H1 (cell line): ENCODE data around the gene PLEKHM3. TPM values are rescaled to one million over a fixed set of nuclear protein-coding genes. Genes with fewer than 3 reads are reported as not detected.

Source experiments
- CTCF ChIA-PET: fragments of 300-600 bp; sonication (Branson Sonifier 250); formaldehyde crosslinking; loops from one replicate; lab custom pipeline; 2021; ENCODE audit not compliant: partially characterized antibody; lab: Charles Lee
- POLR2A ChIA-PET: fragments of 300-600 bp; sonication (Branson Sonifier 250); formaldehyde crosslinking; loops from one replicate; lab custom pipeline; 2021; ENCODE audit warnings: inconsistent platforms; ENCODE audit not compliant: partially characterized antibody; lab: Charles Lee
- DNase-seq, 2 experiments: peaks; one replicate each; pipeline versions ENCODE4 v3.0.0 to v3.0.0-alpha.2; 2010 to 2022; ENCODE audit warnings: low spot score in 2 of 2, low read depth in 1 of 2, mixed read lengths in 1 of 2
- FAIRE-seq: peaks from 2 replicates; lab custom pipeline; 2011; peaks lifted over from hg19 to GRCh38; lab: Jason Lieb, UNC
- H2AFZ ChIP-seq: 2 replicates; pipeline ENCODE4 v1.8.1; 2012; ENCODE audit warnings: low read length, inconsistent platforms
- H2AK5ac ChIP-seq: 2 replicates; pipeline ENCODE4 v1.6.1; 2013; ENCODE audit warnings: low read depth, low read length
- H2BK120ac ChIP-seq: replicated peaks from 2 replicates; pipeline ENCODE3; 2013; ENCODE audit warnings: low read depth, low read length, inconsistent platforms
- H2BK12ac ChIP-seq: 2 replicates; pipeline ENCODE4 v1.6.1; 2013; ENCODE audit warnings: low read depth, low read length
- H2BK15ac ChIP-seq: 2 replicates; pipeline ENCODE4 v1.6.1; 2013; ENCODE audit warnings: low read length
- H2BK20ac ChIP-seq: 2 replicates; pipeline ENCODE4 v1.6.1; 2013; ENCODE audit warnings: low read length
- H2BK5ac ChIP-seq: 2 replicates; pipeline ENCODE4 v1.6.1; 2013; ENCODE audit warnings: low read depth, low read length
- H3K14ac ChIP-seq: 2 replicates; pipeline ENCODE4 v1.6.1; 2013; ENCODE audit warnings: inconsistent platforms; ENCODE audit not compliant: insufficient read length
- H3K18ac ChIP-seq: 2 replicates; pipeline ENCODE4 v1.6.1; 2013; ENCODE audit warnings: low read length; ENCODE audit errors: extremely low read depth
- H3K23ac ChIP-seq: 2 replicates; pipeline ENCODE4 v1.6.1; 2013; ENCODE audit warnings: inconsistent platforms; ENCODE audit not compliant: insufficient read length
- H3K23me2 ChIP-seq: 2 replicates; pipeline ENCODE4 v1.6.1; 2013; ENCODE audit warnings: low read depth, low read length
- H3K27ac ChIP-seq: 2 replicates; pipeline ENCODE4 v1.6.1; 2011; ENCODE audit warnings: low read depth, low read length, inconsistent platforms
- H3K27me3 ChIP-seq, 4 experiments: replicated peaks in 1 of 4; 1 replicate in 1 of 4; 2 replicates in 3 of 4; pipeline versions ENCODE4 v1.6.1 to v1.8.1; 2011 to 2013; ENCODE audit warnings: low read length in 3 of 4, mild to moderate bottlenecking in 3 of 4, inconsistent platforms in 2 of 4, mixed read lengths in 2 of 4, moderate library complexity in 1 of 4; ENCODE audit not compliant: control insufficient read depth in 3 of 4, insufficient read depth in 3 of 4; ENCODE audit errors: extremely low read depth in 1 of 4
- H3K36me3 ChIP-seq, 4 experiments: 2 replicates each; pipeline versions ENCODE4 v1.6.1 to v1.8.1; 2011 to 2013; ENCODE audit warnings: mild to moderate bottlenecking in 4 of 4, low read length in 3 of 4, moderate library complexity in 2 of 4, control low read depth in 1 of 4, inconsistent platforms in 1 of 4; ENCODE audit not compliant: insufficient read depth in 4 of 4, control insufficient read depth in 2 of 4
- H3K4ac ChIP-seq: replicated peaks from 2 replicates; pipeline ENCODE3; 2013; ENCODE audit warnings: low read length, low read depth, mixed read lengths, inconsistent platforms; ENCODE audit not compliant: insufficient read length
- H3K4me1 ChIP-seq, 4 experiments: replicated peaks in 1 of 4; 1 replicate in 1 of 4; 2 replicates in 3 of 4; pipeline versions ENCODE4 v1.6.1 to v1.8.1; 2011 to 2013; ENCODE audit warnings: low read length in 3 of 4, inconsistent platforms in 2 of 4, mixed read lengths in 1 of 4; ENCODE audit not compliant: insufficient read depth in 4 of 4, control insufficient read depth in 3 of 4
- H3K4me2 ChIP-seq, 2 experiments: 2 replicates each; pipeline versions ENCODE4 v1.6.1 to v1.8.1; 2011 to 2013; ENCODE audit warnings: low read depth in 2 of 2, low read length in 2 of 2, control low read depth in 1 of 2, inconsistent platforms in 1 of 2, mild to moderate bottlenecking in 1 of 2; ENCODE audit not compliant: insufficient read depth in 1 of 2
- H3K4me3 ChIP-seq, 4 experiments: fragments of 200-600, 300-600 bp in 1 of 4; sonication (generic), shearing (Covaris generic), sonication (Bioruptor Twin) in 1 of 4; 2 replicates each; pipeline versions ENCODE4 v1.5.1 to v1.8.1; 2011 to 2016; ENCODE audit warnings: low read length in 4 of 4, low read depth in 3 of 4, control low read depth in 2 of 4, inconsistent platforms in 2 of 4, mild to moderate bottlenecking in 2 of 4, mixed read lengths in 1 of 4, moderate library complexity in 1 of 4; ENCODE audit not compliant: insufficient read depth in 2 of 4; ENCODE audit errors: extremely low read depth in 1 of 4
- H3K56ac ChIP-seq: replicated peaks from 2 replicates; pipeline ENCODE3; 2013; ENCODE audit warnings: low read depth, mild to moderate bottlenecking, mixed read lengths, low read length, inconsistent platforms; ENCODE audit not compliant: insufficient read length
- H3K79me1 ChIP-seq: 2 replicates; pipeline ENCODE4 v1.6.1; 2013; ENCODE audit warnings: low read depth, low read length, control low read depth
- H3K79me2 ChIP-seq, 2 experiments: 2 replicates each; pipeline versions ENCODE4 v1.6.1 to v1.8.1; 2012 to 2013; ENCODE audit warnings: low read length in 2 of 2, mild to moderate bottlenecking in 2 of 2, inconsistent platforms in 1 of 2; ENCODE audit not compliant: insufficient read depth in 2 of 2, control insufficient read depth in 1 of 2
- H3K9ac ChIP-seq, 4 experiments: replicated peaks in 1 of 4; 1 replicate in 1 of 4; 2 replicates in 3 of 4; pipeline versions ENCODE4 v1.6.1 to v1.8.1; 2011 to 2013; ENCODE audit warnings: low read depth in 3 of 4, low read length in 3 of 4, control low read depth in 2 of 4, mild to moderate bottlenecking in 2 of 4, moderate library complexity in 2 of 4, inconsistent platforms in 1 of 4; ENCODE audit errors: extremely low read depth in 1 of 4
- H3K9me3 ChIP-seq, 2 experiments: 2 replicates each; pipeline versions ENCODE4 v1.6.1 to v1.8.1; 2012 to 2013; ENCODE audit warnings: mild to moderate bottlenecking in 2 of 2, moderate library complexity in 2 of 2, control low read depth in 1 of 2, inconsistent platforms in 1 of 2, low read depth in 1 of 2, low read length in 1 of 2, mixed read lengths in 1 of 2; ENCODE audit not compliant: insufficient read depth in 2 of 2
- H4K20me1 ChIP-seq, 2 experiments: replicated peaks in 1 of 2; 2 replicates each; pipeline versions ENCODE3 to v1.8.1; 2011 to 2013; ENCODE audit warnings: inconsistent platforms in 2 of 2, low read length in 2 of 2, mild to moderate bottlenecking in 1 of 2; ENCODE audit not compliant: insufficient read depth in 2 of 2, control insufficient read depth in 1 of 2
- H4K5ac ChIP-seq: 2 replicates; pipeline ENCODE4 v1.6.1; 2013; ENCODE audit warnings: low read length, low read depth, mixed read lengths, inconsistent platforms; ENCODE audit not compliant: insufficient read length
- H4K8ac ChIP-seq: 2 replicates; pipeline ENCODE4 v1.8.0; 2013; ENCODE audit warnings: mild to moderate bottlenecking, moderate library complexity, low read length, inconsistent platforms; ENCODE audit not compliant: insufficient read depth; ENCODE audit errors: extremely low read depth
- H4K91ac ChIP-seq: replicated peaks from 2 replicates; pipeline ENCODE3; 2013; ENCODE audit warnings: low read length, mixed read lengths, inconsistent platforms; ENCODE audit not compliant: insufficient read length
- BACH1 ChIP-seq: IDR thresholded peaks from 2 replicates; pipeline ENCODE4 v1.6.1; 2012; ENCODE audit warnings: low read length, improper control_type of control experiment
- CBX8 ChIP-seq: fragments of 300-800, 300-1000 bp; sonication (generic); IDR thresholded peaks from 2 replicates; pipeline ENCODE4 v1.7.1; 2016; ENCODE audit warnings: low read depth, low read length, borderline replicate concordance
- JUN ChIP-seq: IDR thresholded peaks from 2 replicates; pipeline ENCODE4 v1.6.1; 2011; ENCODE audit warnings: low read depth, mild to moderate bottlenecking, improper control_type of control experiment, low read length
- KDM4A ChIP-seq: IDR thresholded peaks from one replicate; pipeline ENCODE4 v1.7.1; 2012; ENCODE audit warnings: low read depth, mild to moderate bottlenecking, moderate library complexity, low read length, inconsistent platforms; ENCODE audit not compliant: severe bottlenecking
- NRF1 ChIP-seq: IDR thresholded peaks from 2 replicates; pipeline ENCODE4 v1.6.1; 2011; ENCODE audit warnings: mild to moderate bottlenecking, low read depth, low read length, improper control_type of control experiment
- SIN3A ChIP-seq, 2 experiments: IDR thresholded peaks in 1 of 2; conservative IDR thresholded peaks in 1 of 2; 2 replicates each; pipeline ENCODE4 v1.6.1; 2011 to 2012; ENCODE audit warnings: low read length in 2 of 2, improper control_type of control experiment in 1 of 2, low read depth in 1 of 2, mild to moderate bottlenecking in 1 of 2
- SIX5 ChIP-seq: IDR thresholded peaks from 2 replicates; pipeline ENCODE4 v1.6.1; 2011; ENCODE audit warnings: mild to moderate bottlenecking, low read depth, low read length
- SP4 ChIP-seq: IDR thresholded peaks from 2 replicates; pipeline ENCODE4 v1.6.1; 2012; ENCODE audit warnings: low read length, inconsistent platforms
- SUZ12 ChIP-seq: fragments of 200-600 bp; sonication (generic); IDR thresholded peaks from 2 replicates; pipeline ENCODE4 v1.6.1; 2012; ENCODE audit warnings: mild to moderate bottlenecking, inconsistent platforms, low read length, moderate library complexity, mixed read lengths
- TAF1 ChIP-seq: IDR thresholded peaks from 2 replicates; pipeline ENCODE4 v1.6.1; 2011; ENCODE audit warnings: mild to moderate bottlenecking, low read depth, low read length
- WGBS, 2 experiments: shearing (Covaris generic) in 1 of 2; methylation state at CpG; one replicate each; pipeline versions ENCODE4 v1.1.6 to v1.1.7; 2013 to 2015; ENCODE audit warnings: low lambda C conversion rate in 2 of 2, mixed read lengths in 2 of 2, inconsistent platforms in 1 of 2, low coverage in 1 of 2, missing lambda C conversion rate in 1 of 2; ENCODE audit not compliant: insufficient replicate concordance in 2 of 2, insufficient coverage in 1 of 2, insufficient read length in 1 of 2; ENCODE audit errors: extremely low coverage in 1 of 2, missing lambda C conversion rate in 1 of 2; 5-methylcytosine and 5-hydroxymethylcytosine counted together
- polyA plus RNA-seq, 7 experiments: library from polyadenylated mRNA; depleted of rRNA in 3 of 7; stranded (reverse) in 5 of 7; unstranded in 2 of 7; fragments of >200 nt in 5 of 7; fragments of 200-250 nt in 2 of 7; gene quantifications; 1 replicate in 5 of 7; 2 replicates in 1 of 7; 4 replicates in 1 of 7; pipeline versions ENCODE4 v1.2.1 to v1.2.3, GENCODE V29; 2011 to 2013; ENCODE audit warnings: missing spikeins in 2 of 7, mixed read lengths in 2 of 7
- total RNA-seq: library from RNA; stranded (reverse); fragmentation: NEBNext Ultra II Directional; extraction: Animal tissue kit (Norgen Biotek cat#: 25700); gene quantifications from 2 replicates; pipeline ENCODE4 v1.2.1, GENCODE V29; 2021

The PLEKHM3 gene
- total and polyA plus RNA-seq, 2 of the 8 experiments (the other 6 are each of a cell fraction or from before 2014, with no cell fraction given) = 2.3 to 5.8 TPM

- Histone ChIP-seq H3K23me2 (no peaks in the 10 kb centered on the region), H4K8ac (no peak overlapping the region), H3K9ac (no peak overlapping the region), H3K14ac (no peak overlapping the region), H2BK20ac (no peak overlapping the region), H3K9me3 (no peaks in the 10 kb centered on the region), H3K79me1 (no peaks in the 10 kb centered on the region), H3K27me3 (no peaks in the 10 kb centered on the region), H2AK5ac (no peak overlapping the region), H2BK5ac (no peak overlapping the region), H4K5ac (no peak overlapping the region), H3K4me3 (no peak overlapping the region), H3K4me1 (no peaks in the 10 kb centered on the region; a peak in 2 of 7 replicates), H2BK12ac (no peak overlapping the region), H3K18ac (no peak overlapping the region), H3K4ac (no peak overlapping the region), H4K91ac (no peak overlapping the region), H3K36me3 (no peaks in the 10 kb centered on the region), H3K27ac (no peak overlapping the region), H3K23ac (no peak overlapping the region), H3K56ac (no peak overlapping the region), H2BK15ac (no peak overlapping the region), H2AFZ (no peak overlapping the region), H3K4me2 (no peak overlapping the region), H3K79me2 (no peaks in the 10 kb centered on the region), H2BK120ac (no peak overlapping the region), H4K20me1 (no peaks in the 10 kb centered on the region)
- WGBS, 2 experiments = 88% methylated on average over 4 of the region's 4 CpGs; no CpG with 5 or more reads in 1 of the 2 experiments
- FAIRE-seq = peak; percentile 7
- DNase-seq = no peak
- TF ChIP-seq CBX8 (no peak), TAF1 (no peak), SP4 (no peak), JUN (no peak), NRF1 (no peak), SIX5 (no peak), KDM4A (no peak), SUZ12 (no peak), SIN3A (conservative IDR thresholded peaks at IDR 0.05 in 1 of 2, IDR thresholded peaks at IDR 0.05 in 1 of 2; ENCODE audit: low read depth in 1 of 2, low read length in 2 of 2) (no peak), BACH1 (no peak)
- ChIA-PET POLR2A (no interaction called here), CTCF (interaction anchor here (0.7 to 1.3 kb wide), 3 partner anchors 28 to 163 kb away, joined by 3 read pairs; no protein-coding TSS in a partner anchor)
Observed at GRCh38 chr2:207876842-207877535, 148.3 kb downstream of the PLEKHM3 start.
